ENCODE data around the gene PPP2R2C. TPM values are rescaled to one million over a fixed set of nuclear protein-coding genes. Genes with fewer than 3 reads are reported as not detected.

The PPP2R2C gene
- total RNA-seq, 1 experiment from 2014 or later: 9.5 TPM

DNA sequence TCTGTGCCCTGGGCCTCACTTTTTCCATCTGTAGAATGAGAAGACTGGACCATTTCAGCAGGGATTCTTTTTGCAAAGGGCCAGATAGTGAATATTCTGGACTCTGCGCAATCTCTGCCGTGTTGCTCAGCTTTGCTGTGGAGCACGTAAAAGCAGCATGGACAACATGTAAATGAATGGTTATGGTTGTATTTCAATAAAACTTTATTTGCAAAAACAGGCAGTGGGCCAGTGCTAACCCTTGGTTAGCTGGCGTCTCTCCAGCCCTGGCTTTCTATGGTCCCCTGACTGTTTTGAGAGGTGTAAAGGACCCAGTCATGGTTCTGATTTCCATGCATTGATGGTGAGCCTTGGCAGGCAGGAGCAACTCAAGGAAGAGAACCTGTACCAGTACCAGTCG lies 184.1 kb downstream of the PPP2R2C start:
- DNase-seq (no peak), ATAC-seq (no peak)
- no peaks in the 10 kb centered on the region for H3K27me3 ChIP-seq (ENCODE audit: low read length)
- no peaks in the 10 kb centered on the region for H3K9me3 ChIP-seq (ENCODE audit: low read length)
- no TSS peak for BruUV-seq (replicated peaks)
- H4K20me1 ChIP-seq (ENCODE audit: low read length): no peaks in the 10 kb centered on the region
- H3K9ac ChIP-seq (ENCODE audit: low read length): no peak overlapping the region
- POLR2A ChIA-PET (ENCODE audit: unreplicated experiment): no interaction called here
- CTCF ChIA-PET: no interaction called here
- no peaks in the 10 kb centered on the region for H3K4me1 ChIP-seq (ENCODE audit: insufficient read depth, low read length)
- 0 out of 2 replicates have a peak, but pooled peaks cover 4% of the 10 kb centered on the region for H3K36me3 ChIP-seq (ENCODE audit: low read depth, low read length)
- no peaks in the 10 kb centered on the region for H3K79me2 ChIP-seq (ENCODE audit: low read length)
- H3K4me3 ChIP-seq (ENCODE audit: low read length): no peak overlapping the region
- H2AFZ ChIP-seq (ENCODE audit: low read length): no peak overlapping the region
- intact Hi-C loops (cut with micrococcal nuclease): no loop called here
- no peaks in the 10 kb centered on the region for H3K9me2 ChIP-seq (replicated peaks; ENCODE audit: low read length)
- H3K27ac ChIP-seq (ENCODE audit: low read length): no peak overlapping the region
- no peak overlapping the region for H3K4me2 ChIP-seq (ENCODE audit: low read length)
- no peak for TF ChIP-seq CTCF (conservative IDR thresholded peaks at IDR 0.05; ENCODE audit: low read depth, low read length)
- TF ChIP-seq EZH2 (IDR thresholded peaks at IDR 0.05; ENCODE audit: low read length, unreplicated experiment): no peak
- TF ChIP-seq EZH2phosphoT487 (IDR thresholded peaks at IDR 0.05; ENCODE audit: borderline replicate concordance, low read length): no peak
- H3F3A ChIP-seq (ENCODE audit: low read length, unreplicated experiment): no peaks in the 10 kb centered on the region

DNA sequence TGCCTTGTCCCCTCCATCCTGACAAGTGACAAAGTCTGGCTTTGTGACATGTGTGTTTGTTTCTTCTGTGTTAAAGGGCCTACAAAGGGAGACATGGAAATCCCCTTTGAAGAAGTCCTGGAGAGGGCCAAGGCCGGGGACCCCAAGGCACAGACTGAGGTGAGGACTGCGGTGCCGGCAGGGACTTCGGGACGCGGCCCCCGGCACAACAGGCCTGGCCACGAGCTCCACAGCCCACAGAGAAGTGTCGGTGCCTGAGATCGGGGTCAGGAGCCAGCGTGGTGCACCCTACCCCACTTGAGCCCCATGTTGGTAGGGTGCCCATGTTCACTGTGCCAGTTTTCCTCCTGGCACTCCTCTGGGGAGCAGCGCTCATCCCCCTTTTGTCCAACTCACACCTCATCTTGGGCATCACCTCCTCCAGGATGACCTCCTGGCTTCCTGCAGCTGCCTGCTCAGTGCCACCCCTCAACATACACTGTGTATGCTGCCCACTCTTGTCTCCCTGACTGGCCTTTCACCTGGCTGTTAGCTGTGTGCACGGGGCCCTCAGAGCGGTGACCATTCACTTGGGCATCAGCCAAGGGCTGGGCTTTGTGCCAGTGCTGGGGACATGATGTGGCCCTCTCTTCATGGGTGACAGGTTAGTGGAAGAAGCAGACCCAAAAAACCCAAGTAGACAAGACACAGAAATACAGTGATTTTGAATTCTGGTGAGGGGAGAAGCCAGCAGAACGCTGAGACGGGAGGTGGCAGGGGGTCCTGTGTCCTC lies 185.2 kb downstream of the PPP2R2C start:
- TF ChIP-seq EZH2phosphoT487 (IDR thresholded peaks at IDR 0.05; ENCODE audit: borderline replicate concordance, low read length) (no peak), EZH2 (IDR thresholded peaks at IDR 0.05; ENCODE audit: low read length, unreplicated experiment) (no peak)
- Histone ChIP-seq H4K20me1 (ENCODE audit: low read length) (no peaks in the 10 kb centered on the region), H3K4me3 (ENCODE audit: low read length) (no peak overlapping the region), H3K9me3 (ENCODE audit: low read length) (no peaks in the 10 kb centered on the region), H3K36me3 (ENCODE audit: low read depth, low read length) (0 out of 2 replicates have a peak, but pooled peaks cover 4% of the 10 kb centered on the region), H3K27me3 (ENCODE audit: low read length) (no peaks in the 10 kb centered on the region), H3K27ac (ENCODE audit: low read length) (no peak overlapping the region), H3K9me2 (replicated peaks; ENCODE audit: low read length) (no peaks in the 10 kb centered on the region), H3F3A (ENCODE audit: low read length, unreplicated experiment) (no peaks in the 10 kb centered on the region), H2AFZ (ENCODE audit: low read length) (no peak overlapping the region), H3K79me2 (ENCODE audit: low read length) (no peaks in the 10 kb centered on the region), H3K9ac (ENCODE audit: low read length) (no peak overlapping the region), H3K4me2 (ENCODE audit: low read length) (no peak overlapping the region), H3K4me1 (ENCODE audit: insufficient read depth, low read length) (no peaks in the 10 kb centered on the region)
- ATAC-seq (no peak), DNase-seq (no peak)
- POLR2A ChIA-PET (ENCODE audit: unreplicated experiment): no interaction called here
- CTCF ChIA-PET: no interaction called here
- BruUV-seq (replicated peaks): no TSS peak
- intact Hi-C loops (cut with micrococcal nuclease): no loop called here

- no peak for DNase-seq
- no peak overlapping the region for H3K4me3 ChIP-seq (ENCODE audit: low read length)
- no peak overlapping the region for H2AFZ ChIP-seq (ENCODE audit: low read length)
- BruUV-seq (replicated peaks): no TSS peak
- H3K4me2 ChIP-seq (ENCODE audit: low read length): no peak overlapping the region
- intact Hi-C loops (cut with micrococcal nuclease): no loop called here
- ChIA-PET CTCF (no interaction called here), POLR2A (ENCODE audit: unreplicated experiment) (no interaction called here)
- H3K27me3 ChIP-seq (ENCODE audit: low read length): no peaks in the 10 kb centered on the region
- no peaks in the 10 kb centered on the region for H4K20me1 ChIP-seq (ENCODE audit: low read length)
- H3F3A ChIP-seq (ENCODE audit: low read length, unreplicated experiment): no peaks in the 10 kb centered on the region
- 0 out of 2 replicates have a peak, but pooled peaks cover 4% of the 10 kb centered on the region for H3K36me3 ChIP-seq (ENCODE audit: low read depth, low read length)
- H3K9me2 ChIP-seq (replicated peaks; ENCODE audit: low read length): no peaks in the 10 kb centered on the region
- ATAC-seq: no peak
- H3K9me3 ChIP-seq (ENCODE audit: low read length): no peaks in the 10 kb centered on the region
- TF ChIP-seq EZH2 (IDR thresholded peaks at IDR 0.05; ENCODE audit: low read length, unreplicated experiment): no peak
- no peak for TF ChIP-seq EZH2phosphoT487 (IDR thresholded peaks at IDR 0.05; ENCODE audit: borderline replicate concordance, low read length)
- no peak for TF ChIP-seq CTCF (conservative IDR thresholded peaks at IDR 0.05; ENCODE audit: low read depth, low read length)
- H3K79me2 ChIP-seq (ENCODE audit: low read length): no peaks in the 10 kb centered on the region
- H3K27ac ChIP-seq (ENCODE audit: low read length): no peak overlapping the region
- no peaks in the 10 kb centered on the region for H3K4me1 ChIP-seq (ENCODE audit: insufficient read depth, low read length)
- H3K9ac ChIP-seq (ENCODE audit: low read length): no peak overlapping the region
These were observed 189.1 kb downstream of the PPP2R2C start for GRCh38 chr4:6283282-6283681.

Measured in PC-3 (cell line).